Neuronal stem cell (in vitro differentiated cells): Measurements from ENCODE around the gene MMP14. TPM values are rescaled to one million over a fixed set of nuclear protein-coding genes. Genes with fewer than 3 reads are reported as not detected.

Experiments
- small RNA-seq: library from polyadenylated mRNA; stranded (forward); fragments of <200 nt; extraction: miRNeasy Mini kit (QIAGEN cat#:217004); gene quantifications from one replicate; pipeline ENCODE3, GENCODE V24; 2013; ENCODE audit not compliant: insufficient read depth

The MMP14 gene

Small RNA genes lying within 50 kb of the gene (small RNA-seq; reads per million reads assigned to genes)
- not detected for gene RF00019
